Measurements from ENCODE around the gene FBXL17.

Gene FBXL17

GRCh38 chr5:108129129-108129528, 252.8 kb downstream of the FBXL17 start:
- H3K27me3 ChIP-seq (ENCODE audit: insufficient read depth, low read length, poor library complexity), result no peaks in the 10 kb centered on the region
- TF ChIP-seq EZH2 (IDR thresholded peaks at IDR 0.05; ENCODE audit: borderline replicate concordance, low read depth, low read length, severe bottlenecking) (no peak), CTCF (IDR thresholded peaks at IDR 0.05; ENCODE audit: borderline replicate concordance, extremely low read depth, low read length, poor library complexity, severe bottlenecking) (no peak)
- no peak overlapping the region for H2AFZ ChIP-seq (ENCODE audit: low read depth, low read length)
- no peaks in the 10 kb centered on the region for H4K20me1 ChIP-seq (ENCODE audit: insufficient read depth, low read length)
- H3K9ac ChIP-seq (ENCODE audit: low read depth, low read length), result no peak overlapping the region
- ATAC-seq (ENCODE audit: insufficient read depth, low read depth) (no peak), DNase-seq (no peak)
- H3K9me3 ChIP-seq (ENCODE audit: insufficient read depth, low read length, severe bottlenecking), result no peaks in the 10 kb centered on the region
- H3K79me2 ChIP-seq (ENCODE audit: insufficient read depth, low read length), result no peaks in the 10 kb centered on the region
- no peak overlapping the region for H3K27ac ChIP-seq (ENCODE audit: low read length)
- H3K4me3 ChIP-seq (ENCODE audit: low read depth in 1 of 2, low read length in 2 of 2), result no peak overlapping the region
- no peaks in the 10 kb centered on the region for H3K36me3 ChIP-seq (ENCODE audit: insufficient read depth, low read length)
- H3K4me2 ChIP-seq (ENCODE audit: insufficient read depth, low read length), result no peak overlapping the region
- H3K4me1 ChIP-seq (ENCODE audit: insufficient read depth, low read length), result no peaks in the 10 kb centered on the region

- no peak overlapping the region for H3K9ac ChIP-seq (ENCODE audit: low read depth, low read length)
- H3K4me1 ChIP-seq (ENCODE audit: insufficient read depth, low read length), result no peaks in the 10 kb centered on the region
- no peak overlapping the region for H3K4me3 ChIP-seq (ENCODE audit: low read depth in 1 of 2, low read length in 2 of 2)
- TF ChIP-seq EZH2 (IDR thresholded peaks at IDR 0.05; ENCODE audit: borderline replicate concordance, low read depth, low read length, severe bottlenecking) (no peak), CTCF (IDR thresholded peaks at IDR 0.05; ENCODE audit: borderline replicate concordance, extremely low read depth, low read length, poor library complexity, severe bottlenecking) (no peak)
- no peaks in the 10 kb centered on the region for H3K36me3 ChIP-seq (ENCODE audit: insufficient read depth, low read length)
- H2AFZ ChIP-seq (ENCODE audit: low read depth, low read length), result no peak overlapping the region
- H4K20me1 ChIP-seq (ENCODE audit: insufficient read depth, low read length), result no peaks in the 10 kb centered on the region
- no peak overlapping the region for H3K4me2 ChIP-seq (ENCODE audit: insufficient read depth, low read length)
- H3K27ac ChIP-seq (ENCODE audit: low read length), result no peak overlapping the region
- H3K27me3 ChIP-seq (ENCODE audit: insufficient read depth, low read length, poor library complexity), result no peaks in the 10 kb centered on the region
- no peak for ATAC-seq (ENCODE audit: insufficient read depth, low read depth)
- DNase-seq, result no peak
- no peaks in the 10 kb centered on the region for H3K79me2 ChIP-seq (ENCODE audit: insufficient read depth, low read length)
- H3K9me3 ChIP-seq (ENCODE audit: insufficient read depth, low read length, severe bottlenecking), result no peaks in the 10 kb centered on the region
Measured at GRCh38 chr5:108125771-108126511, 256.0 kb downstream of the FBXL17 start.

- Histone ChIP-seq H4K20me1 (ENCODE audit: insufficient read depth, low read length) (no peaks in the 10 kb centered on the region), H3K9me3 (ENCODE audit: insufficient read depth, low read length, severe bottlenecking) (no peaks in the 10 kb centered on the region), H3K4me2 (ENCODE audit: insufficient read depth, low read length) (no peak overlapping the region), H2AFZ (ENCODE audit: low read depth, low read length) (no peak overlapping the region), H3K36me3 (ENCODE audit: insufficient read depth, low read length) (no peaks in the 10 kb centered on the region), H3K4me1 (ENCODE audit: insufficient read depth, low read length) (no peaks in the 10 kb centered on the region), H3K27me3 (ENCODE audit: insufficient read depth, low read length, poor library complexity) (no peaks in the 10 kb centered on the region), H3K27ac (ENCODE audit: low read length) (no peak overlapping the region), H3K9ac (ENCODE audit: low read depth, low read length) (no peak overlapping the region), H3K4me3 (ENCODE audit: low read depth in 1 of 2, low read length in 2 of 2) (no peak overlapping the region), H3K79me2 (ENCODE audit: insufficient read depth, low read length) (no peaks in the 10 kb centered on the region)
- DNase-seq (no peak), ATAC-seq (ENCODE audit: insufficient read depth, low read depth) (no peak)
- TF ChIP-seq EZH2 (IDR thresholded peaks at IDR 0.05; ENCODE audit: borderline replicate concordance, low read depth, low read length, severe bottlenecking), result no peak
- no peak for TF ChIP-seq CTCF (IDR thresholded peaks at IDR 0.05; ENCODE audit: borderline replicate concordance, extremely low read depth, low read length, poor library complexity, severe bottlenecking)
Measured at GRCh38 chr5:108124596-108124995, 257.3 kb downstream of the FBXL17 start.

Data from DND-41 (cell line).